Amniotic epithelial cell (primary cell): Measurements from ENCODE around the gene GAGE10.
"Not testable (repeated sequence)": the region's sequence is repeated elsewhere in the genome, so short reads cannot be mapped to it uniquely, and the experiment has no call there.

ENCODE experiments used
- DNase-seq: peaks from one replicate; pipeline ENCODE4 v3.0.0-alpha.2; 2010; ENCODE audit warnings: low read depth

The GAGE10 gene

DNA sequence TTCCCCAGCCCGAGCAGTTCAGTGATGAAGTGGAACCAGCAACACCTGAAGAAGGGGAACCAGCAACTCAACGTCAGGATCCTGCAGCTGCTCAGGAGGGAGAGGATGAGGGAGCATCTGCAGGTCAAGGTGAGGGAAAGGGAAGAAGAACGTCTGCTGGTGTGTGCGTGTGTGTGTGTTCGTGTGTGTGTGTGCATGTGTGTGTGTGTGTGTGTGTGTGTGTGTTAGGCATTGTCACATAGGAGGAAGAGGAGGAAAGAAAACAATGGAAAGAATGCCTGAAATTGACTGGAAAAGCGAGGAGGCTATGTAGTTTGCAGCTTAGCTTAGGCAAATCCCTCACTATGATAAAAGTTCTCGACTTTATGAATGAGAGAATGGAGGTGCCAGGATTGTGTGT, 20.3 kb downstream of the GAGE10 start:
- DNase-seq = not testable (repeated sequence)

DNA sequence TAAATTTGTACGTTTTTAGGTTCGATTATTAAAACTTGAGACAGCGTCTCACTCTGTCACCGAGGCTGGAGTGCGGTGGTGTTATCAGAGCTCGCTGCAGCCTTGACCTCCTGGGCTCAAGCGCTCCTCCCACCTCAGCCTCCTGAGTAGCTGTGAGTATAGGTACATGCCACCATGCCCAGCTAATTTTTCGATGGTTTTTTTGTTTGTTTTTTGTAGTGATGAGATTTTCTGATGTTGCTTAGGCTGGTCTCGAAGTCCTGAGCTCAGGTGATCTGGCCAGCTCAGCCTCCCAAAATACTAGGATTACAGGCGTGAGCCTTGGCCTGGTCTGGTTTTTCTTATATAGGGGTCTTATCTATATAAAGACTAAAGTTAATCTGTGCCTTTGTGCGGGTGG, 27.0 kb downstream of the GAGE10 start:
- DNase-seq = not testable (repeated sequence)

GRCh38 chrX:49331282-49331681, 27.8 kb downstream of the GAGE10 start, which contains the start of gene GAGE13:
GAGE13 (plus strand) TSS chrX:49331582; CDS start chrX:49332738, 1,156 bp downstream.
- not testable (repeated sequence) for DNase-seq

DNA sequence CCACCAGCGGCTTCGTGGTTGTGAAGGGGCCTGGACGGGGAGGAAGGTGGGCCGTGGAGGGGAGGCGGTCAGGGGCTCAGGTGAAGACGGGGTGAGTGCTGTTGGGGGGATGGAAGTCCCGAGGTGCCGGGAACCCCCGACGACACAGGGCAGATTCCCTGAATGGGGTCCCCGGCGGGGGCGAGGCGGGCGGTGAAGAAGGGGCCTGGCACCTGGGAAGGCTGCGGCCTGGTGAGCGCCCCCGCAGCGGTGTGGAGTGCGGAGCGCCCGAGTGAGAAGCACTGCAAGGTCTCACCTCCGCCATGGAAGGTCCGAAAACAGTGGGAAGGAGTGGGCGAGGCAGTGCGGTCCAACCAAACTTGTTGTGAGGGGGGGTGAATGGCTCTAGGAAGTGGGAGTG, 28.4 kb downstream of the GAGE10 start:
- DNase-seq = not testable (repeated sequence)

DNA sequence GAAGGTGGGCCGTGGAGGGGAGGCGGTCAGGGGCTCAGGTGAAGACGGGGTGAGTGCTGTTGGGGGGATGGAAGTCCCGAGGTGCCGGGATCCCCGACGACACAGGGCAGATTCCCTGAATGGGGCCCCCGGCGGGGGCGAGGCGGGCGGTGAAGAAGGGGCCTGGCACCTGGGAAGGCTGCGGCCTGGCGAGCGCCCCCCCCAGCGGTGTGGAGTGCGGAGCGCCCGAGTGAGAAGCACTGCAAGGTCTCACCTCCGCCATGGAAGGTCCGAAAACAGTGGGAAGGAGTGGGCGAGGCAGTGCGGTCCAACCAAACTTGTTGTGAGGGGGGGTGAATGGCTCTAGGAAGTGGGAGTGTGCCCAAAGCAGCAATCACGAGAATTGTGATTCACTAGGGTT, 38.0 kb downstream of the GAGE10 start:
- DNase-seq = not testable (repeated sequence)

DNA sequence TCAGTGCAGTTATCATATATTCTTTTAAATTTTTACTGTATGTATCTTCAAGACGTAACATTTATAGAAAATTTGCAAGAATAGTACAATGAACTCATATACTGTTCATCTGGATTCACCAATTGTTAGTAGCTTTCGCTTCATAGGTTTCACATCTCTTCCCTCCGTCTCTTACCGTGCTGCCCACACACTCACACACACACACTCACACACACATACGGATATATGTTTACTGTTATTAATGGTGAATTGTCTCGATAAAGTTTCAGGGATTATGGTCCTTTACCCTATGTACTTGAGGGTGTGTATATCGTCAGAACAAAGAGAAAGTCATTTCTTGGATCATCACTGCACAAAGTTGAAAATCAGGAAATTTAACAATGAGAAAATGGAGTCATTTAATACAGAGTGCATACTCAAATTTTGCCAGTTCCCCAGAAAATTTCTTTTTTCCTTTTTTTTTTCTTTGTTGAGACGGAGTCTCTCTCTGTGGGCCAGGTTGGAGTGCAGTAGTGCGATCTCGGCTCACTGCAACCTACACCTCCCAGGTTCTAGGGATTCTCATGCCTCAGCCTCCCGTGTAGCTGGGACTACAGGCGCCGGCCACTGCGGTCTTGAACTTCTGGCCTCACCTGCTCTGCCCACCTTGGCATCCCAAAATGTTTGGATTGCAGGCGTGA, 41.2 kb downstream of the GAGE10 start:
- not testable (repeated sequence) for DNase-seq

GRCh38 chrX:49345402-49345801, 42.0 kb downstream of the GAGE10 start:
- not testable (repeated sequence) for DNase-seq

GRCh38 chrX:49346150-49346549, 42.7 kb downstream of the GAGE10 start:
- not testable (repeated sequence) for DNase-seq
